ENCODE measurements around the gene TNFAIP8L1.
"Not testable (repeated sequence)": the region's sequence is repeated elsewhere in the genome, so short reads cannot be mapped to it uniquely, and the experiment has no call there.

Gene TNFAIP8L1

DNA sequence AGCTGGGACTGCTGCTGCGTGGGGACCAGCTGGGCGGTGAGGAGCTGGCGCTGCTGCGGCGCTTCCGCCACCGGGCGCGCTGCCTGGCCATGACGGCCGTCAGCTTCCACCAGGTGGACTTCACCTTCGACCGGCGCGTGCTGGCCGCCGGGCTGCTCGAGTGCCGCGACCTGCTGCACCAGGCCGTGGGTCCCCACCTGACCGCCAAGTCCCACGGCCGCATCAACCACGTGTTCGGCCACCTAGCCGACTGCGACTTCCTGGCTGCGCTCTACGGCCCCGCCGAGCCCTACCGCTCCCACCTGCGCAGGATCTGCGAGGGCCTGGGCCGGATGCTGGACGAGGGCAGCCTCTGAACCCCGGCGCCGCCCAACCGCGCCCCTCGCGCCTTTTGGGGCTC lies 12.8 kb downstream of the TNFAIP8L1 start:
- no peak for DNase-seq

DNA sequence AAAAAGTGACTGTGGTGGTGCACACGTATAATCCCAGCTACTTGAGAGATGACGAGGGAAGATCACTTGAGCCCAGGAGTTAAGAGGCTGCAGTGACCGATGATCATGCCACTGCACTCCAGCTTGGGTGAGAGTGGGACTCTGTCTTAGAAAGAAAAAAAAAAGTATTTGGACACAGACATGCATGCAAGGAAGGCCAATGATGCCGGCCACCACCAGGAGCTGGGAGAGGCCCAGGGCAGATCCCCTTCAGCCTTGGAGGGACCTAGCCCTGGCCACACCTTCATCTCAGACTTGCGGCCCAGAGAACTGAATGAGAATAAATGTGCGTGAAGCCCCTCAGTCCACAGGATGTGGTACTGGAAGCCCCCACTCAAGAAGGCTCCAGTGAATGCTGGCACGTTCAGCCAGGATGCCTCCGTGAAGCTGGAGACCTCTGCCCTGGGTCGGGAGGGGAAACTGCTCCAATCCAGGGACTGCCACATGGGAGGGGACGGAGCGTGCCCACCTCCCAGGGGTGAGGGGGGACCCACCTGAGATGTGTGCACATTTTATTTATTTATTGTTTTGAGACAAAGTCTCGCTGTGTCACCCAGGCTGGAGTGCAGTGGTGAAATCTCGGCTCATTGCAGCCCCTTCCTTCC lies 14.6 kb downstream of the TNFAIP8L1 start:
- DNase-seq, result no peak

DNA sequence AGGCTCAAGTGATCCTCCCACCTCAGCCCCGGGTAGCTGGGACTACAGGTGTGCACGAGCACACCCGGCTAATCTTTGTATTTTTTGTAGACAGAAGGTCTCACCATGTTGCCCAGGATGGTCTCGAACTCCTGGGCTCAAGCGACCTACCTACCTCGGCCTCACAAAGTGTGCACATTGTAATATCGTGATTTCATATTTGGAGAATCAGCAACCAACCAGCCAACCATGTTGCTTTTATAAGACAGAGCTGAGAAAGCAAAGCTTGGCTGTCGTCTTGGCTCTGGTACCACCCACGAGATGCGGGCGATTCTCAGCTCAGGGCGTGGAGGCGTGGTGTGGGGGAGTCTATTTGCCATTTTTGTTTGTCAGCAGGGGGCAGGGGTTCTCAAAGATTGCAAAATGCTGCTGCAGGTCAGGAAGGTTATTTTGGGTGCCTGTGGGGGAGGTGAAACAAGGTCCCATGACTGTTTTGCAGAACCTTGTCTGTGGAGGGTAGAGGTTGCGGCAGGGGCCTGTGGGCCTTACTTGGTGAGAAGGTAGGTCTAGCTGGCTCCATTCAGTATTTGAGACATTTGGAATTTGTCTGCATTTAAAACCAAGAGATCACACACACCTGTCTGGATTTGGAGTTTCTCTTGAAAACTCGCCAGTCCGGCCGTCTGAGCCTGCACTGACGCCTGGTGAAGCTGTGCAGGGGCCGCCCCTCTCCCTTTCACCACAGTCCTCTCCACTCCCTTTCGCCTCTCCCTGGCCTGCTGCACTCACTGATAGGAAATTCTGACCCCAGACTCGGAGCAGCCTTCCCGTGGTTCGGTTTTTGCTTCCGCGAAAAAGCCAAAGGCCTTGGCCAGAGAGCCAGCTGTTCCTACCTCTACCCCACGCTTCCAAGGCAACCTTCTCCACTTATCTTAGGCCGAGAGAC lies 15.4 kb downstream of the TNFAIP8L1 start:
- no peak for DNase-seq

DNA sequence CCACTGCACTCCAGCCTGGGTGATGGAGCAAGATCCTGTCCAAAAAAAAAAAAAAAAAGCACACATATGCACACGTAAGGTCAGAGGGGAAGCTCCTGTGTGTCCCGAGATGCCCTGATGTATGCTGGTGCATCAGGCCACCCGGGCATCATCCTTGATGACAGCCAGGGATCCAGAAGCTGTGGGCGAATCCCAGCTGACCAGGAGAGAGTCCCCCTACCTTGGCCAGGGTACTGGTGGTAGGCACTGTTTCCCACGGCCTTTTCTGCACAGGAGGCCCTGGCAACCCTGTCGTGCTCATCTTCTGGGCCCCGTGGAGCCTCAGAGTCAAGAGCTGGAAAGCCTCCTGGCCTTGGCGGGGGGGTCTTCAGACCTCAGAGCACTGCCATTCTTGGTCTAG lies 16.8 kb downstream of the TNFAIP8L1 start:
- DNase-seq, result no peak

GRCh38 chr19:4657262-4657661 lies 17.9 kb downstream of the TNFAIP8L1 start:
- no peak for DNase-seq

- no peak for DNase-seq
Measured at GRCh38 chr19:4657835-4658234, 18.5 kb downstream of the TNFAIP8L1 start.

- DNase-seq, result peak; percentile 61
Measured at GRCh38 chr19:4660181-4660791, 21.0 kb downstream of the TNFAIP8L1 start.

- no peak for DNase-seq
Measured at GRCh38 chr19:4660993-4661392, 21.7 kb downstream of the TNFAIP8L1 start.

- no peak for DNase-seq
Measured at GRCh38 chr19:4662020-4662695, 22.8 kb downstream of the TNFAIP8L1 start.

DNA sequence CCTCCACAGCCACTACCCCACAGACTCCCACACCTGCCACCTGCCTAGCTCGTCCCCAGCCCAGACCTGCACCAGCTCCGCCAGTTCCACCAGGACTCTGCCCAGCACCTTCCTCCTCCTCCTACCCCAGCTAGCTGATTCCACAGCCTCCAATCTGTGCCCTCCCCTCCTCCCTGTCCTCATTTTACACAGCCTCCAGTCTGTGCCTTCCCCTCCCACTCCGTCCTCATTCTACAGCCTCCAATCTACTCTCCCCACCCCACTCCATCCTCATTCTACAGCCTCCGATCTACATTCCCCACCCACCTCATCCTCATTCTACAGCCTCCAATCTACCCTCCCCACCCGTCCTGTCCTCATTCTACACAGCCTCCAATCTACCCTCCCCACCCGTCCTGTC lies 23.5 kb downstream of the TNFAIP8L1 start:
- DNase-seq, result no peak

- no peak for DNase-seq
Measured at GRCh38 chr19:4664642-4665041, 25.3 kb downstream of the TNFAIP8L1 start.

DNA sequence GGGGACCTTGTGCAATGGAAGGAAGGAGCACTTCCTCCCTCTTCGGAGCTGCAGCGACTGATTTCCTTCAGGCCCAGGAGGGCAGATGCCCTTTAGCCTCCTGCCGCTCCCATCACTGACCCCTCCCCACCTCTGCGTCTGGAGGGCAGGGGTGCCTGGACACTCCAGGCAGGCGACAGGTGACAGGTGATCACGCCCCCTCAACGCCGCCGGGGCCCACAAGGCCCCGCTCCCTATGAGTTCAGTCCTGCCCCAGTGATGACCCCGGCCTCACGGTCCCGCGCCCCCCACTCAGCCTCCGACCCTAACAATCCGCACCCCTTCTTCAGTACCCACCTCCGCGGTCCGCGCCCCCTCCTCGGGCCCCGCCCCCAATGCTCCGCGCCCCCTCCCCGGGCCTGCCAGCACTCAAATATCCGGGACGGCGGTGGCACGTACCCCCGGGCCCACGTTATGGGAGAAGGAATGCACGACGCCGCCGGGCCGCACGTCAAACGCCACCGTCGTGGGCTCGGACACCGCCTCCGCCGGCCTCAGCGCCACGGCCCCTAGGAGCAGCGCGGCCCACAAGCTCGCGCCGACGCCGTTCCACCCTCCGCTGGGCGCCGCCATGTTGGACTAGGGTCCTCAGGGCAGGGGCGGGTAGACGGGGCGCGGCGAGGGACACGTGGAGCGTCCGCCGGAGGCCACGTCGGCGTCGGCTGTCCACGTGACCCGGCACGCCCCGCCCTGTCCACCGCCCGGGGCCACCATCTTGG lies 30.6 kb downstream of the TNFAIP8L1 start, which contains the start of gene MYDGF:
Gene MYDGF, minus strand, starts transcription at position 620 of the 758 bp plus-strand sequence. Its CDS starts 8 bp downstream, at position 612.
- DNase-seq, result peak; percentile 95

- DNase-seq, result no peak
Measured at GRCh38 chr19:4671185-4671851, 32.0 kb downstream of the TNFAIP8L1 start.

DNA sequence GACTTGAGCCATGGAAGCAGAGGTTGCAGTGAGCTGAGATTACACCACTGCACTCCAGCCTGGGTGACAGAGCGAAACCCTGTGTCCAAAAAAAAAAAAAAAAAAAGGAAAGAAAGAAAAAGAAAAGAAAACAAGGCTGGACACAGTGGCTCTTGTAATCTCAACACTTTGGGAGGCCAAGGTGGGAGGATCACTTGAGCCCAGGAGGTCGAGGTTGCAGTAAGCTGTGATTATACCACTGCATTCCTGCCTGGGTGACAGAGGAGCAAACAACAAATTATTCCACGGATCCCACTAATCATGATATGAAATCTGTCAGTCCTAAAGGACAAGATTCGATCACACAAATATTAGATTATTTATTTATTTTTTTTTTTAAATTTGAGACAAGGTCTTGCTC lies 33.9 kb downstream of the TNFAIP8L1 start:
- DNase-seq, result no peak

DNA sequence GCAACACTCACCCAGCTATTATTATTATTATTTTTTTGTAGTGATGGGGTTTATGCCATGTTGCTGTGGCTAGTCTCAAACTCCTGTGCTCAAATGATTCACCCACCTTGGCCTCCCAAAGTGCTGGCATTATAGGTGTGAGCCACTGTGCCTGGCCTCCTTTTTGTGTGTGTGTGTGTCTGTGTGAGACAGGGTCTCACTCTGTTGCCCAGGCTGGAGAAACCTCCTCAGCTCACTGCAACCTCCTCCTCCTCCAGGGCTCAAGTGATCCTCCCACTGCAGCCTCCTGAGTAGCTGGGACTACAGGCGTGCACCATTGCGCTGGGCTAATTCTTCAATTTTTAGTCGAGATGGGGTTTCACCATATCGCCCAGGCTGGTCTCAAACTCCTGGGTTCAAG lies 34.4 kb downstream of the TNFAIP8L1 start:
- DNase-seq, result no peak

DNA sequence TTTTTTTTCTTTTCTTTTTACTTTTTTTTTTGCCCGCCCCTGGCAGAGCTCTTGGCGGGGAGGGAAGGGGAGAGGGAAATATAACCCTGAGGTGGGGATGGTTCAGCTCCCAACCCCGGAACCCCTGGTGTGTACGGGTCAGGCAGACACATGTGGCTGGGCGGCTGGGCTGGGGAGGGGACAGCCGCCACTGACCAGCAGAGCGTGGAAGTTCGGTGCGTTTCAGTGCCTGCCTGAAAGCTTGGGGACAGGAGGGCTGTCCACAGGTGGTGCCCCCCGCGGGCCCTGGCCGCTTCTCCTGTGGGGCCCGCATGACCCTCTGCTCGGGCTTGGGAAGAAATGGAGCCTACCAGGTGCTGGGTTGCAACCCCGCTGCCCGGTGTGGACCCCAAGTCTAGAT lies 36.0 kb downstream of the TNFAIP8L1 start:
- no peak for DNase-seq

GRCh38 chr19:4676955-4677731 lies 37.8 kb downstream of the TNFAIP8L1 start:
- no peak for DNase-seq

DNA sequence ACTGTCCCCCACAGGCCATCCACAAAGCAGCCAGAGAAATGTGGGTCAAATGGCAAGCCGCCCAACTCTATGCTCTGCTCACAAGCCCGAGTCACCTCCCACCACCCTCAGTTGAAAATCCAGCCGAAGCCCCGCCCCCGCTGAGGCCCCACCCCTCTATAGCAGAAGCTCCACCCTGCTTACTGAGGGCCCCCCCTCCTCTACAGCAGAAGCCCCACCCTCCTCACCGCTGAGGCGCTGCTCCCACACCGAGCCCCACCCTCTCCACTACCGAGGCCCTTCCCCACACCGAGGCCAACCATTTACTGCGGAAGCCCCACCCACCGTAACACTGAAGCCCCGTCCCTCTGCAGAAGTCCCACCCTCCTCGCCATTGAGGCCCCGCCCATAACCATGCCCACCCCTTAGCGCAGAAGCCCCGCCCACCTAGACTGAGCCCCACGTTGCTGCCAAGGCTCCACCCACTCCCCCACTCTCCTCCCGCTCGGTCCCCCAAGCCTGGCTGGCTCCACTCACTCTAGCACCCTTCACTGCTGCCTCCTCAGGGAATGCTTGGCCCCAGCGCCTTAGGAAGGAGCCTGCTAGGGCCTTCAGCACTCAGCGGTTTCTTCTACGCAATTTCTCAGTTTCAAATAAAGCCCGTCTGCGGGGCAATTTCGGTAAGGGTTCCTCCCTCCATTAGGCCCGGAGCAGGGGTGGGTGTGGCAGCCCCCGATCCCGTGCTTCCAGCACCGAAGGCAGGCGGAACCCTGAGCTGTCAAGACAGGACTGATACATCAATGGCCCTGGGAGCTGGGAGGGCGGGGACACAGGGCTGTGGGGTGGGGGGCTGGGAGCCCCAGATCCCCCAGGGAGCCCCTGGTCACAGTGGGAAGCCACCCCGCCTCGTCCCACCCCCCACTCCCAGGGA lies 39.8 kb downstream of the TNFAIP8L1 start:
- DNase-seq, result no peak

DNA sequence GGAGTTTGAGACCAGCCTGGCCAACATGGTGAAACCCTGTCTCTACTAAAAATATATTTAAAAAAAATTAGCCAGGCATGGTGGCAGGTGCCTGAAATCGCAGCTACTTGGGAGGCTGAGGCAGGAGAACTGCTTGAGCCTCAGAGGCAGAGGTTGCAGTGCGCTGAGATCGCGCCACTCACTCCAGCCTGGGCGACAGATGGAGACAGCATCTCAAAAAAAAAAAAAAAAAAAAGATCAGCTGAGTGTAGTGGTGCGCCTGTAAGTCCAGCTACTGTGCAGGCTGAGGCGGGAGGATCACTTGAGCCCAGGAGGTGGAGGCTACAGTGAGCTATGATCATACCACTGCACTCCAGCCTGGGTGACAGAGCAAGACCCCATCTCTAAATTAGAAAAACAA lies 40.7 kb downstream of the TNFAIP8L1 start:
- not testable (repeated sequence) for DNase-seq
